ENCODE data around the gene FRMPD1.

The FRMPD1 gene

GRCh38 chr9:37636511-37637448 is 14.0 kb upstream of the FRMPD1 start:
- no peak for DNase-seq

- no peak for DNase-seq
Measured at GRCh38 chr9:37639109-37639762, 11.5 kb upstream of the FRMPD1 start.

GRCh38 chr9:37639841-37640240 is 10.9 kb upstream of the FRMPD1 start:
- no peak for DNase-seq

GRCh38 chr9:37640246-37640645 is 10.5 kb upstream of the FRMPD1 start:
- no peak for DNase-seq

- no peak for DNase-seq
Measured at GRCh38 chr9:37641331-37641730, 9.4 kb upstream of the FRMPD1 start.

GRCh38 chr9:37643214-37643613 is 7.5 kb upstream of the FRMPD1 start:
- no peak for DNase-seq

GRCh38 chr9:37645903-37646506 is 4.7 kb upstream of the FRMPD1 start:
- no peak for DNase-seq

GRCh38 chr9:37650299-37650872 is 368 bp upstream of the FRMPD1 start:
- no peak for DNase-seq

GRCh38 chr9:37652261-37652660 is 1.5 kb downstream of the FRMPD1 start:
- no peak for DNase-seq

- DNase-seq = no peak
Measured at GRCh38 chr9:37653385-37653784, 2.6 kb downstream of the FRMPD1 start.

GRCh38 chr9:37656936-37657335 is 6.2 kb downstream of the FRMPD1 start:
- DNase-seq = no peak

GRCh38 chr9:37660691-37661090 is 9.9 kb downstream of the FRMPD1 start:
- no peak for DNase-seq

GRCh38 chr9:37663926-37664325 is 13.2 kb downstream of the FRMPD1 start:
- DNase-seq = no peak

GRCh38 chr9:37667706-37668105 is 17.0 kb downstream of the FRMPD1 start:
- no peak for DNase-seq

GRCh38 chr9:37668116-37668601 is 17.4 kb downstream of the FRMPD1 start:
- DNase-seq = no peak

GRCh38 chr9:37669232-37669631 is 18.5 kb downstream of the FRMPD1 start:
- DNase-seq = no peak

- DNase-seq = no peak
Measured at GRCh38 chr9:37675661-37676060, 24.9 kb downstream of the FRMPD1 start.

GRCh38 chr9:37676411-37676830 is 25.7 kb downstream of the FRMPD1 start:
- no peak for DNase-seq

GRCh38 chr9:37677435-37677834 is 26.7 kb downstream of the FRMPD1 start:
- no peak for DNase-seq

GRCh38 chr9:37678789-37679273 is 28.1 kb downstream of the FRMPD1 start:
- DNase-seq = no peak

- no peak for DNase-seq
Measured at GRCh38 chr9:37679649-37680402, 29.1 kb downstream of the FRMPD1 start.

GRCh38 chr9:37682951-37683350 is 32.2 kb downstream of the FRMPD1 start:
- DNase-seq = no peak
